Activated naive CD4-positive, alpha-beta T cell treated with anti-CD3 and anti-CD28 coated beads, Interleukin-2, amount 50 U/mL, for 24 hours (primary cell): ENCODE measurements around the gene ST7.

ENCODE experiments used
- H3K27ac Mint-ChIP-seq: one replicate; pipeline ENCODE4 v1.8.0; 2021; ENCODE audit warnings: mild to moderate bottlenecking, mixed read lengths
- H3K27me3 Mint-ChIP-seq: one replicate; pipeline ENCODE4 v1.8.0; 2021; ENCODE audit warnings: mixed read lengths
- H3K36me3 Mint-ChIP-seq: one replicate; pipeline ENCODE4 v1.8.0; 2021; ENCODE audit warnings: mixed read lengths
- H3K4me1 Mint-ChIP-seq: one replicate; pipeline ENCODE4 v1.8.0; 2021; ENCODE audit warnings: mixed read lengths
- H3K4me3 Mint-ChIP-seq: one replicate; pipeline ENCODE4 v1.8.0; 2021; ENCODE audit warnings: mild to moderate bottlenecking, mixed read lengths
- H3K9me3 Mint-ChIP-seq: one replicate; pipeline ENCODE4 v1.8.0; 2021; ENCODE audit warnings: mixed read lengths

Gene ST7

DNA sequence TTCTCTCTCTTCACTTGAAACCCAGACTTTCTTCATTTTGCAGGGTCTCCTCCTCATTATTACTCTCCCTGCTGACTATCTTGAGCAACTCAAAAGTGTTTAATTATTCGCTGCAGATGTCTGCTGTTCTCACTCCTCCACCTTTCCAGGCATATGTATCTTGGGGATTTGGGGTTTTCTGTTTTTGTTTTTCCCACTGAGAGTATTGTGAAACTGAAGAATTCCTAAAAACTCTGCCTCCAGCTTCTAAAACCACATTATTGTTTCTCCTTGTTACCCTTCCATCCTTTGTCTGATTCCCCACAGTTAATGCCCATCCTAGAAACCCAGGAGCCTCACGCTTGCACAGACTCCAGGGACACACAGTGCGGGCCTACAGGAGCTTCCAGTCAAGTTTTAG, 318.3 kb downstream of the ST7 start:
- Mint-ChIP-seq H3K27ac (peak overlapping the region; percentile 26), H3K9me3 (no peaks in the 10 kb centered on the region)

DNA sequence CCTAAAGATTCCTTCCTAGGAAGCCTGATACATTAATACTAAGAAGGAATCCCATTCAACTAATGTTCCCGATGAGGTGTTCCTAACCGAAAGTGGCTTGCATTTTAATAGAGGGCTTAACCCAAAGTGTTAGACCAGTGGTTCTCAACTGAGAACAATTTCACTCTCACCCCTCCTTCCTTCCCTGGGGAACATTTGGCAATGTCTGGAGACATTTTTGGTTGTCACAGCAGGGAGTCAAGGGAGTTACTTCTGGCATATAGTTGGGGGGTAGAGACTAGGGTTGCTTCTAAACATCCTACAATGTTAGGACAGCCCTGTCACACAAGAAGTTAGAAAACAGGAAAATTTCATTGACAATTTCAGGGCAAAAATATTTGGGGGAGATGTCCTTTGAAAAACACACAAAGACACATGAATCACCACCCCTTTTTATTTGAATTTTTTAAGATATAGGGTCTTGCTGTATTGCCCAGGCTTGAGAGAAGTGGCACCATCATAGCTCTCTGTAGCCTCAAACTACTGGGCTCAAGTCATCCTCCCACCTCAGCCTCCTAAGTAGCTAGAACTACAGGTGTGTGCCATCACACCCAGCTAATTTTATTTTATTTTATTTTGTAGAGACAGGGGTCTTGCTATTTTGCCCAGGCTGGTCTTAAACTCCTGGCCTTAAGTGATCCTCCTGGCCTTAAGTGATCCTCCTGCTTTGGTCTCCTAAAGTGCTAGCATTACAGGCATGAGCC, 318.9 kb downstream of the ST7 start:
- Mint-ChIP-seq H3K27ac (no peak overlapping the region), H3K4me3 (no peak overlapping the region), H3K4me1 (no peaks in the 10 kb centered on the region), H3K27me3 (peaks cover 8% of the 10 kb centered on the region), H3K36me3 (no peaks in the 10 kb centered on the region), H3K9me3 (no peaks in the 10 kb centered on the region)

More for the DNA sequence above, 318.3 kb downstream of the ST7 start:
- Mint-ChIP-seq H3K36me3 (no peaks in the 10 kb centered on the region), H3K4me1 (no peaks in the 10 kb centered on the region), H3K4me3 (no peak overlapping the region), H3K27me3 (peaks cover 8% of the 10 kb centered on the region)

DNA sequence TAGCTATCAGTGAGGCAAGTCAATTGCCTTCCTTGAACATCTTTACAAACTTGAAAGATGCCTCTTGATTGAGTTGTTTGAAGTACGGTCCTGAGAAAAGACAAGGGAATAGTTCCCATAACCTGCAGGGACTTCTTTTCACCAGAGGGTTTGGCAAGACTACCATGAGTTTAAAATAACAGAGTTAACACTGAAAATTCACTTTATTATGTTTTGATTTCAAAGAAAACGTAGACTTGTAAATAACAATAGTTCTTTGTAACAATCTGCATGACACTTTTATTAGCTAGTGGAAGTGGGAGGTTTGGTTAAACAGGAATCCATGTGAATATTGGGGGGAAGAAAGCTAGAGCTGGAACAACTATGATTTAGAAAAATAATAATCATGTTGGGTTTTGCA, 320.0 kb downstream of the ST7 start:
- no peak overlapping the region for H3K27ac Mint-ChIP-seq
- no peaks in the 10 kb centered on the region for H3K9me3 Mint-ChIP-seq
- no peaks in the 10 kb centered on the region for H3K4me1 Mint-ChIP-seq
- H3K27me3 Mint-ChIP-seq, result peaks cover 7% of the 10 kb centered on the region
- no peak overlapping the region for H3K4me3 Mint-ChIP-seq
- H3K36me3 Mint-ChIP-seq, result no peaks in the 10 kb centered on the region

DNA sequence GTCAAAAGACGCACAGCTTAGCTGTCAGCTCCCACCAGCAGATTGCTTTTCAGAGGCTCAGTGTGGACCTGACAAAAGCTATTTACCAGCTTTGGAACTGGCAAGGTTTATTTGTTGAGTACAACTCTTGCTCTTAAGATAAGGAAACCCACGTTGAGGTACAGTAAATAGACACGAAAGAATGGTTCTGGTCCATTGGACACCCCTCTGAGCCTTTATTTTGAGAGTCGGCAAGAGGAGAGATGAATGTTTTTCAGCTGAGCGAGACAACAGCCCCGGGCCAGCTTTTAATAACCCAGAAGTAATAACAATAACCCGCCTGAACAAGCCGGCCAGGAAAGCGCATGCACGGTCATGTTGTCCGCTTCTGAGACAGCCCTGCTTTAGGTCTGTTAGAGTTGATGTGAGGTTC, 320.5 kb downstream of the ST7 start:
- no peaks in the 10 kb centered on the region for H3K4me1 Mint-ChIP-seq
- no peaks in the 10 kb centered on the region for H3K9me3 Mint-ChIP-seq
- H3K4me3 Mint-ChIP-seq, result no peak overlapping the region
- peak overlapping the region; percentile 9 for H3K27ac Mint-ChIP-seq
- H3K27me3 Mint-ChIP-seq, result peaks cover 7% of the 10 kb centered on the region
- H3K36me3 Mint-ChIP-seq, result no peaks in the 10 kb centered on the region

DNA sequence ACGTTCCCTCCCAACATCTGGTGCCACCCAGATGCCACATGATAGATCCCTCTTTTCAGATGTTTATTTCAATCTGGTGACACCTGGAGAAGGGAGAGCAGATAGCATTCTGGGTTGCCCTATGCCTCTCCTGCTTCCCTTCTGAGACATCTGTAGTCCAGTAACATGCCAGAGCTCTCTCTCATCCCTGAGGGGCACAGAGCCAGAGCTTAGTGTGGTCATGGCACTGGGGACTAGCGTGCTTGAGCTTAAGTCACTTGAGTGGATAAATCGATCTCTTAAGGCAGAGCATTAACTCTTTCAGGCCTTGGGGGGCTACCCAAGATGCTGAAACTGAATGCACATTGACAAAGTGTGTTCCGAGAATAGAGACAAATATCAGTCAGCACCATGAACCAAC, 321.6 kb downstream of the ST7 start:
- no peak overlapping the region for H3K4me3 Mint-ChIP-seq

DNA sequence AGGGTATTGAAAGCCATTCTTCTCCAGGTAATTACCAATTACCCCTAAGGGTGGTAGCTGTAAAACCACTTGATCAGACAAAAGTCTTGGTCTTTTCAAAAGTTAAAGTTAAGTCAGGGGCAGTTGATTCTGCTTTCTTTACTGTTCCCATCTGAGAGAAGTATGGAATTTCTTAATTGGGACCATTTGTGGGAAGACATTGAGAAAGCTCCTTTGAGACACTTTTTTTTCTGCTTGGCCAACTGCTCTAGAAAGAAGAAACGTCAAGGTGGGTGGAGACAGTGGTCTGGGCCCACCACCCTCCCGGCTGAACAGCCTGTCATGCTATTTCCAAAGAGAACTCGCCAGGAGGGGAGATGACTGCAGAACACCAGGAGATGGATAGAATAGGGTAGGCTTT, 324.3 kb downstream of the ST7 start:
- no peak overlapping the region for H3K27ac Mint-ChIP-seq
- no peaks in the 10 kb centered on the region for H3K9me3 Mint-ChIP-seq
- peaks cover 4% of the 10 kb centered on the region for H3K27me3 Mint-ChIP-seq
- no peak overlapping the region for H3K4me3 Mint-ChIP-seq
- no peaks in the 10 kb centered on the region for H3K4me1 Mint-ChIP-seq
- no peaks in the 10 kb centered on the region for H3K36me3 Mint-ChIP-seq

More for the DNA sequence above, 321.6 kb downstream of the ST7 start:
- no peaks in the 10 kb centered on the region for H3K4me1 Mint-ChIP-seq
- H3K36me3 Mint-ChIP-seq, result no peaks in the 10 kb centered on the region
- H3K27ac Mint-ChIP-seq, result no peak overlapping the region
- no peaks in the 10 kb centered on the region for H3K9me3 Mint-ChIP-seq
- peaks cover 7% of the 10 kb centered on the region for H3K27me3 Mint-ChIP-seq

DNA sequence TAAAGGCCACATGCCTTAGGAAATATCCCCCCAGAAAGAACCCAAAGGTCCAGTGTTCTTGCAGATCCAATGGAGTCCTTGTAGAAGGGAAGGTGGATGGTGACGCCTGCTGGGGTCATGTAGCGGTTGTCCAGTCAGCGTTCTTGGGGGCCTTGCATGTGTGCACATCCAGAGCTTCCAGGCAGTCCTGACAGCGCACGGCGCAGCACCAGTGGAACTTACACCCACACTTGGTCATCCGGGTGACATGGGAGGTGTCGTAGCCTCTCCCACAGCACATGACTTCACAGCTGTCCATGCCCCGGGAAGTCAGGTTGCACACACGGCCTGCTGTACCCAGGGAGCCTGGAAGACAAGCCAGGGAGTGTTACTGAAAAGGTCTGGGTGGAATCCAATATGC, 324.7 kb downstream of the ST7 start:
- H3K4me1 Mint-ChIP-seq, result no peaks in the 10 kb centered on the region
- no peak overlapping the region for H3K4me3 Mint-ChIP-seq
- no peaks in the 10 kb centered on the region for H3K36me3 Mint-ChIP-seq
- no peak overlapping the region for H3K27ac Mint-ChIP-seq
- H3K27me3 Mint-ChIP-seq, result peaks cover 4% of the 10 kb centered on the region
- H3K9me3 Mint-ChIP-seq, result no peaks in the 10 kb centered on the region

DNA sequence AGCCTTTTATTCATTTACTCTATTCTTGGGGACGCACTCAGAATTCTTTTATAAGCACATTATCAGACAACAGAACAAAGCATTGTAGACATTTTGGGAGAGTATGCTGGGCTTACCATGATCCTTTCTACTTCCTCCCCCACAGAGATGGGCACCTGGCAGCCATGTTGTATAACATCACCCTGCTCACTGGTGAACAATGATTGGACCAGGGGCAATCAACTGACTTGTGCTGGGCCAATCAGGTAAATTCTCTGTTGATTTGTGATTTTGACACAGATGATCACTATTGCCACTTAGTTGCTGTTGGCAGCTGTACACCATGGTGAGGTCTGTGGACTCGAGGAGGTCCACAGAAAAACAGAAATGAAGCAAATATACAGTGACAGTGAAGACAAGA, 325.9 kb downstream of the ST7 start:
- H3K9me3 Mint-ChIP-seq, result no peaks in the 10 kb centered on the region
- H3K36me3 Mint-ChIP-seq, result no peaks in the 10 kb centered on the region

More for the DNA sequence above, 325.9 kb downstream of the ST7 start:
- Mint-ChIP-seq H3K4me1 (no peaks in the 10 kb centered on the region), H3K27me3 (peaks cover 4% of the 10 kb centered on the region), H3K4me3 (no peak overlapping the region), H3K27ac (no peak overlapping the region)
